GM04503 (cell line): Measurements from ENCODE around the gene DNM1.

Source experiments
- DNase-seq: peaks from one replicate; pipeline ENCODE4 v3.0.0-alpha.2; 2012; ENCODE audit warnings: low read depth

The DNM1 gene

DNA sequence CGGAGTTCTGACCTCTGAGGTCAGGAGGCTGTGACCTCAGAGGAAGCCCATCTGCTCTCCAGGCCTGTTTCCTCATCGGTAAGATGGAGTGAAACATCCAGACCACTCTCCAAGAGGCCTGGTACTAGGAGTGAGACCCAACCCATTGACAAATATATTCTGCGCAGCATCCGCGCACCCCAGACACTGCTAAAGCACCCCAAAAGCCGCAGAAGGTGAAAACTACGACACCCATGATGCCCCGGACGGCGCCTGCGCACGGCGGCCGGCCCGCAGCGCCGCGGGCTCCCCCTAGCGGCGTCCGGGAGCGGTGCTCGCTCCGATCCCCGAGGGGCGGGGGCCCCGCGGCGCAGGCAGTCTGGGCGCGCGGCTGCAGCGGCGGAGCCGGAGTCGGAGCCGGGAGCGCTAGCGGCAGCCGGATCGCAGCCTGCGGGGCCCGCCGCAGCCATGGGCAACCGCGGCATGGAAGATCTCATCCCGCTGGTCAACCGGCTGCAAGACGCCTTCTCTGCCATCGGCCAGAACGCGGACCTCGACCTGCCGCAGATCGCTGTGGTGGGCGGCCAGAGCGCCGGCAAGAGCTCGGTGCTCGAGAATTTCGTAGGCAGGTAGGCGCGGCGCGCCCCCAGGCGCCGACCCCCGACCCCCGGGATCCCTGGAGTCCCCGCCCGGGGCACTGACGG lies at the start of gene DNM1:
DNM1 (plus strand) TSS at position 356 of the 683 bp plus-strand sequence; CDS start at position 448, 92 bp downstream.
- no peak for DNase-seq

GRCh38 chr9:128153947-128154695 lies 49.1 kb upstream of the DNM1 start:
- no peak for DNase-seq

- DNase-seq: no peak
Observed at GRCh38 chr9:128155736-128156500, 47.3 kb upstream of the DNM1 start.

DNA sequence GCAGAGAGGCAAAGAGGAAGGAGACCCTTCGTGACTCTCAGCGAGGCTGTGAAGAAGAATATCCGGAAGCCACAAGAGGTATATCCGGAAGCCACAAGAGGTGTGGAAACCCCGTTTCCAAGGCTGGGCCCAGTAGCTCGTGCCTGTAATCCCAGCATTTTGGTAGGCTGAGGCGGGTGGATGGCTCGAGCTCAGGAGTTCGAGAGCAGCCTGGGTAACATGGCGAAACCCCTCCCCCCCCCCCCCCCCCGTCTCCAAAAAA lies 43.7 kb upstream of the DNM1 start:
- no peak for DNase-seq

GRCh38 chr9:128159784-128160602 lies 43.2 kb upstream of the DNM1 start, which contains the start of gene BBLN:
Gene BBLN (plus strand): TSS chr9:128160265. CDS start chr9:128160408, 143 bp downstream.
- DNase-seq: peak; percentile 38

- no peak for DNase-seq
Observed at GRCh38 chr9:128160603-128160987, 42.6 kb upstream of the DNM1 start.

- no peak for DNase-seq
Observed at GRCh38 chr9:128161215-128161902, 41.8 kb upstream of the DNM1 start.

- DNase-seq: no peak
Observed at GRCh38 chr9:128162215-128163026, 40.8 kb upstream of the DNM1 start.

- DNase-seq: no peak
Observed at GRCh38 chr9:128163027-128163515, 40.1 kb upstream of the DNM1 start.

DNA sequence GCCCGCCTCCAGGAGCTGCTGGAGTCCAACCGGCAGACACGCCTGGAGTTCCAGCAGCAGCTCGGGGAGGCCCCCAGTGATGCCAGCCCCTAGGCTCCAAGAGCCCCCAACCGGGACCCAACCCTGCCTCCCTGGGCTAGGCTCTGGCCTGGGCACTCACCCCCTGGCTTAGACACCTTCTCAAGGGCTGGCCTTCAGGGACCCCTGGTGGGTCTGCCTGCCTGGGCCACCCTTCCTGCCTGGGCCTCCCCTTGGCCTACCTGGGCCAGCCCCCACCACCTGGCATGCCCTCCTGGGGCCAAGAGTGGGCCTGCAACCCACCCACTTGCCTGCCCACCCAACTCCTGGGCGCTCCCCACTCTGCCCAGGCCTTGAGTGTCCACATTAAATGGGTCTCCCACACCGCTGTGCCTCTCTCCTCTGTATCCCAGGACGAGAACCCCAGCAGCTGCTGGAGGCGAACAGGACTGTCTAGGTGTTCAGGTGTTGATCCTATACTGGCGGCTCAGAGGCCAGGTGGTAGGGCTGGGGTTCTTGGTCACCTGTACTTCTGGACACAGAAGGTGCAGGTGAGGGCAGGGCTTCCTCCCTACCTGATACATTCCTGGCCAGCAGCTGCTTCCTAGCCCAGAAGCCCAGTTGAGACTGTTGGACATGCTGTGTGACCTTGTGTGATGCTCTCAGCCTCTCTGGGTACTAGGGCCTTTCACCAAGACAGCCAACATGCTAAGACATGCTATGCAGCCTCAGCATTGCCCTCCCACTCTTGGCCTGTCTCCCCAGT lies 39.5 kb upstream of the DNM1 start:
- DNase-seq: no peak

GRCh38 chr9:128164307-128164885 lies 38.8 kb upstream of the DNM1 start:
- DNase-seq: no peak

DNA sequence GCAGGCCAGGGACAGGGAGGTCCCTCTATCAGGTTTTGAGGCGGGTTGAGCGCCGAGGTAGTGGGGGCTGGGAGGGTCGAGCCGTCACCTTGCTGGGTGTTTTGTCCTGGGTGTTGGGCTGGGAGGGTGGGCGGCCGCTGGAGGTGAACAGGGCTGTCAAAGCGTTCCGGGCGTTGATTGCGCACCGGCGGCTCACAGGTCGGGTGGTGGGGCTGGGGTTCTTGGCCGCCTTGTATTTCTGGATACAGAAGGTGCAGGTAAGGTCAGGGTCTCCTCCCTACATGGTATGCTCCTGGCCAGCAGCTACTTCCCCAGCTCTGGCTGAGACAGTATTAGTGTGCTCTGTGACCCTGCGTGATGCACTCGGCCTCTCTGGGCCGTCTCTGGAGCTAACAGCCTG lies 37.0 kb upstream of the DNM1 start:
- DNase-seq: no peak

- DNase-seq: no peak
Observed at GRCh38 chr9:128167209-128167608, 36.0 kb upstream of the DNM1 start.

GRCh38 chr9:128168731-128169308 lies 34.4 kb upstream of the DNM1 start:
- DNase-seq: no peak

GRCh38 chr9:128169492-128169891 lies 33.7 kb upstream of the DNM1 start:
- DNase-seq: no peak

DNA sequence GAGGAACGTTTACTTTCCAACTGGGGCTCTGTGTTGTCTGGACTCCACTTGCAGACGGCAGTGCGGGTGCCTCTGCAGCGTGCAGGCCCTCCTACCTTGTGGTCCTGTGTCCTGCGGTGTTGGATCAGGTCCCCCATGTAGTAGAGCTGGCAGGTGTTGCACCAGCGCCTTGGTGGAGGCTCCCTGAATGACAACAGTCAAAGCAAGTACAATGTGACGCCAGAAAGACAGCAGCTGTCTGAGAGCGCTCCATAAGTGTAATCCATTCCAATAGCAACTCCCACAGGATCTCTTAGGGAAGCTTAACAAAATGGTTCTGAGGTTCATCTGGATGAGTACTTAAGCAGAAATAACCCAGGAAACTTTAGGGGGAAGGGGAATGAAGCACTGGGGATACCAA lies 33.3 kb upstream of the DNM1 start:
- DNase-seq: no peak

DNA sequence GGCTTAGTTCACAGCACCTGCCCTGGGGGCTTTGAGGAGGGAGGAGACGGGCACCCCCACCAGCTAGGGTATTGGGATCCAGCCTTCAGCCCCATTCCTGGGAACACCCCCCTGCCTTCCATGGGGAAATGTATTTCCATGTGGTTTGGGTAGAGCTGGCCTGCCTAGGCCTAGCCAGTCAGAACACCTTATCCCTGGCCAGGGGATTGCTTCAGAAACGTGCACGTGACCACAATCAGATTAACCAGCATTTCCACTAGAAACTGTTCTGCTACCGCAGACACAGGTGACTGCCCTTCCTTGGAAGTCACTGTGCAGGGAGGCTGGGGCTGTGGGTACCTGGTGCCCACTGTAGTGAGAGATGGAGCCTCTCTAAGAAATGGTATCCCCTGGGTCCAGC lies 29.1 kb upstream of the DNM1 start:
- no peak for DNase-seq

DNA sequence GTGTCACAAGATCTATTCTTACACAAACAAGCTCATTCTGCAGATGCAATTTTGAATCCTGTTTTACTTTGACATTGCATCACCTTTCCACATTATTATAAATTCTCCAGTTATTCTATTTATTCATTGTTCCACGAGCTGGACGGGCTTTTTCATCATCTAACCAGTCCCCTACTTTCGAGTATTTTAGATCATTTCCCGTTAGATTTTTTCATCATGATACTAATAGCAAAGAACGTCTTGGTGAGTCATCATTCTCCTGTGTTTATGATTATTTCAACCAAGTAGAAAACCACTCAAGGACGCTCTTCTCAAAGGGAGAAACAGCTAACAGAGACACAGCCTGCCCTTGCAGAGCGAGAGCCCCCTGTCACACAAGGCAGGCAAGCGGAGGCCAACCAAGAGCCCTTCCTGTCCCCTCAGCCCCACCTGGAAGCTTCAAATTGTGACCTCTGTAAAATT lies 28.0 kb upstream of the DNM1 start:
- no peak for DNase-seq

GRCh38 chr9:128175726-128176125 lies 27.5 kb upstream of the DNM1 start:
- no peak for DNase-seq
